ENCODE data around the gene NPFFR2. TPM values are rescaled to one million over a fixed set of nuclear protein-coding genes. Genes with fewer than 3 reads are reported as not detected.

Gene NPFFR2
- total RNA-seq, 4 donors from 2014 or later = 0.54 TPM; not detected in 2

DNA sequence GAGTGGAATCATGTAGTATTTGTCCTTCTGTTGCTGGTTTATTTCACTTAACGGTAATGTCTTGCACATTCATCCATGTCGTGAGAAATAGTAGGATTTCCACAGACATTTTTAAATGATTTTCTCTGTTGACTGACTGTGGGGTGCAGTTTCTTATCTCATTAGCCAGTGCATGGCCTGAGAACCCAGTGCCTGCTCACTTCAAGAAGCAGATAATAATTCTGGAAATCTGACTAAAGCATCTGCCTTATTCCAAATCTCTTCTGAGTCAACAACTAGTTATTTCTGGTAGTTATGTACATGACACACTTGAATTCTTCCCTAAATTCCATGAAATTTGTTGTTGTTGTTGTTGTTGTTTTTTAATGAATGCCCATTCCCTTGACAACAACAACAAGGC lies 77.6 kb downstream of the NPFFR2 start:
- no peak overlapping the region for H3K27ac ChIP-seq
- 81 to 88% methylated on average over 2 of the region's 2 CpGs for WGBS, 2 donors (ENCODE audit: low coverage in 1 of 2)
- no peaks in the 10 kb centered on the region for H3K4me1 ChIP-seq
- no peaks in the 10 kb centered on the region for H3K36me3 ChIP-seq
- TF ChIP-seq POLR2AphosphoS5 (IDR thresholded peaks at IDR 0.05) (no peak), EP300 (IDR thresholded peaks at IDR 0.05) (no peak), POLR2A (IDR thresholded peaks at IDR 0.05) (no peak)
- TF ChIP-seq, protein P1, sequence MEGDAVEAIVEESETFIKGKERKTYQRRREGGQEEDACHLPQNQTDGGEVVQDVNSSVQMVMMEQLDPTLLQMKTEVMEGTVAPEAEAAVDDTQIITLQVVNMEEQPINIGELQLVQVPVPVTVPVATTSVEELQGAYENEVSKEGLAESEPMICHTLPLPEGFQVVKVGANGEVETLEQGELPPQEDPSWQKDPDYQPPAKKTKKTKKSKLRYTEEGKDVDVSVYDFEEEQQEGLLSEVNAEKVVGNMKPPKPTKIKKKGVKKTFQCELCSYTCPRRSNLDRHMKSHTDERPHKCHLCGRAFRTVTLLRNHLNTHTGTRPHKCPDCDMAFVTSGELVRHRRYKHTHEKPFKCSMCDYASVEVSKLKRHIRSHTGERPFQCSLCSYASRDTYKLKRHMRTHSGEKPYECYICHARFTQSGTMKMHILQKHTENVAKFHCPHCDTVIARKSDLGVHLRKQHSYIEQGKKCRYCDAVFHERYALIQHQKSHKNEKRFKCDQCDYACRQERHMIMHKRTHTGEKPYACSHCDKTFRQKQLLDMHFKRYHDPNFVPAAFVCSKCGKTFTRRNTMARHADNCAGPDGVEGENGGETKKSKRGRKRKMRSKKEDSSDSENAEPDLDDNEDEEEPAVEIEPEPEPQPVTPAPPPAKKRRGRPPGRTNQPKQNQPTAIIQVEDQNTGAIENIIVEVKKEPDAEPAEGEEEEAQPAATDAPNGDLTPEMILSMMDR (IDR thresholded peaks at IDR 0.05) = no peak
- H3K4me3 ChIP-seq = no peak overlapping the region
- no peaks in the 10 kb centered on the region for H3K9me3 ChIP-seq
- ATAC-seq = no peak
- H3K27me3 ChIP-seq = no peaks in the 10 kb centered on the region

DNA sequence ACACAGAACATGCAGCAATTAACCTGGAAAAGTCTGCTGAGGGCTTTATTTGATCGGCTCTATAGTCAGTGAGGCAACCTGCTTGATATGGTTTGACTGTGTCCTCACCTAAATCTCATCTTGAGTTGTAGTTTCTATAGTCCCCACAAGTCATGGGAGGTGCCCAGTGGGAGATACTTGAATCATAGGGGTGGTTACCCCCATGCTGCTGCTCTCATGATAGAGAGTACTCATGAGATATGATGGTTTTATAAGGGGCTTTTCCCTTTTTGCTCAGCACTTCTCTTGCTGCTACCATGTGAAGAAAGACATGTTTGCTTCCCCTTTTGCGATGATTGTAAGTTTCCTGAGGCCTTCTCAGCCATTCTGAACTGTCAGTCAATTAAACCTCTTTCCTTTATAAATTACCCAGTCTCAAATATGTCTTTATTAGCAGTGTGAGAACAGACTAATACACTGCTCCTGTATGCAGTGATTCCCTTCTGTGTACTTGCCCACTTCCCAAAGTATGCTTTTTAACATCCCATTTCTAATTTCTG lies 78.2 kb downstream of the NPFFR2 start:
- H3K4me1 ChIP-seq = no peaks in the 10 kb centered on the region
- H3K9me3 ChIP-seq = no peaks in the 10 kb centered on the region
- no peak overlapping the region for H3K4me3 ChIP-seq
- 83 to 100% methylated on average over 1 to 2 of the region's 2 CpGs for WGBS, 2 donors (ENCODE audit: low coverage in 1 of 2)
- no peak for TF ChIP-seq POLR2A (IDR thresholded peaks at IDR 0.05)
- TF ChIP-seq EP300 (IDR thresholded peaks at IDR 0.05) = no peak
- TF ChIP-seq, protein P1 (IDR thresholded peaks at IDR 0.05) = no peak
- TF ChIP-seq POLR2AphosphoS5 (IDR thresholded peaks at IDR 0.05) = no peak
- H3K27me3 ChIP-seq = no peaks in the 10 kb centered on the region
- H3K36me3 ChIP-seq = no peaks in the 10 kb centered on the region
- no peak for ATAC-seq
- no peak overlapping the region for H3K27ac ChIP-seq

DNA sequence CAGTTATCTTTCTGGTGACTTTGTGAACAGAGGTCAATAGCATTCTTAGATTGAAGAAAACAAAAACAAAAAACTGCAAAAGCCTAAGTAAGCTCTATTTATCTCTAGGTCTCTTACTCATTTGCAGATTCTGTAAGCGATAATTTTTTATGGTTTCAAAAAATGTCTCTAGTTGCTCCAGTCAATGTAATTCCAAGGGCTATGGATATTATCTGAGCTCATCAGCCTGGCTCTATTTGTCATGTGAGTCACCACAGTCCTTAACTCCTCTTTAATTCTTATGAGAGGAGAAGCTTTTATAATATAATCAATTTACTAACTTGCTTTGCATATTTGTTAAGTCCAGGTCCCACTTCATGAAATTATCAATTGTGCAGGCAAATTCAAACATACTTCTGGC lies 79.1 kb downstream of the NPFFR2 start:
- no peaks in the 10 kb centered on the region for H3K27me3 ChIP-seq
- H3K9me3 ChIP-seq = no peaks in the 10 kb centered on the region
- TF ChIP-seq POLR2AphosphoS5 (IDR thresholded peaks at IDR 0.05) = no peak
- no peak for TF ChIP-seq EP300 (IDR thresholded peaks at IDR 0.05)
- TF ChIP-seq, protein P1 (IDR thresholded peaks at IDR 0.05) = no peak
- no peak for TF ChIP-seq POLR2A (IDR thresholded peaks at IDR 0.05)
- H3K4me1 ChIP-seq = no peaks in the 10 kb centered on the region
- H3K27ac ChIP-seq = no peak overlapping the region
- H3K36me3 ChIP-seq = no peaks in the 10 kb centered on the region
- 67 to 100% methylated on average over 1 of the region's 1 CpG for WGBS, 2 donors (ENCODE audit: low coverage in 1 of 2)
- no peak overlapping the region for H3K4me3 ChIP-seq
- no peak for ATAC-seq

DNA sequence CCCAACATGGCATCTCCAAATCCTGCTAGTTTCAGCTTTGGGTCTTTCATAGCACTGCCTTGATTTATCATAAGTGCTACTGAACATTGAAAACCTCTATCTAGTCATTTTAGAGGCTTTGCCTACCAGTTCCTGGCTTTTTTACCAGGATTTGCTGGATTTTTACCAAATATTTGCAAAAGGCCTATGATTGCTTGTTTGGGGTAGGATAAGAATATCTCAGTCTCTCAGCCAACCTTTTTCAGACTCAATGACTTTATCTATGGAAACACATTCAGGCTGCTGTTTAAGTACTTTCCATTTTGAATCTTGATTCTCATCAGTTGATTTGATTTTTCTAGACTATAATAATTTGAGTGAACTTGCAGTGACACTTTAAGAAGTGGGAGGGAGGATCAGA lies 80.1 kb downstream of the NPFFR2 start:
- H3K4me3 ChIP-seq = no peak overlapping the region
- no peaks in the 10 kb centered on the region for H3K9me3 ChIP-seq
- no peak for TF ChIP-seq POLR2A (IDR thresholded peaks at IDR 0.05)
- TF ChIP-seq POLR2AphosphoS5 (IDR thresholded peaks at IDR 0.05) = no peak
- TF ChIP-seq, protein P1 (IDR thresholded peaks at IDR 0.05) = no peak
- no peak for TF ChIP-seq EP300 (IDR thresholded peaks at IDR 0.05)
- H3K36me3 ChIP-seq = no peaks in the 10 kb centered on the region
- no peaks in the 10 kb centered on the region for H3K27me3 ChIP-seq
- H3K27ac ChIP-seq = no peak overlapping the region
- ATAC-seq = no peak
- no peaks in the 10 kb centered on the region for H3K4me1 ChIP-seq

DNA sequence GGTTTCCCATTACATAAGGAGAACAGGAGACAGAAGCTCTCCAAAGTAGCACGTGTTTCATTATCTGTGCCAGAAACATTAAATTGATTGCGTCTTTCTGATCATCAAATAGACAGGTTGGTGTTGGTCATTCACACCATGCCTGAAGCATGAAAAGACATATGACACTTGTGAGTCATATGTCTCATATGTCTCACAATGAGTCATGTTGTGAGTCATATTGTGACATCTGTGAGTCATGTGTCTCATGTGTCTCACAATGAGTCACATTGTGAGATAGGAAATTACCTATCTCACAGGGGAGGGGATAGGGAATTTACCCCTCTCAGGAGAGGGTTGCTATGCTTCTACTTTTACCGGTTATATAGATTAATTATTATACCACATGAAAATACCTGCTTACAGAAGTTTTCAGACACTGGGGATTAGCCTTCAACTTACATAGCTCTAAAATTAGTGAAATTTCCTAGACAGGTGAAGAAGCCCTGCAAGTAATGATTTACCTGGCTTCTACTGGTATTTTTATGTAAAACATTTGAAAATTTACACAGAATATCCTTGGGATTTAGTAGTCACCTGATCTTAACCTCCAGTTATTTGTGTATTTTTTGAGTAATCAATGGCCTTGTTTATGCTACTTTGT lies 80.8 kb downstream of the NPFFR2 start:
- no peaks in the 10 kb centered on the region for H3K36me3 ChIP-seq
- ATAC-seq = no peak
- no peak for TF ChIP-seq POLR2A (IDR thresholded peaks at IDR 0.05)
- no peak for TF ChIP-seq EP300 (IDR thresholded peaks at IDR 0.05)
- TF ChIP-seq, protein P1 (IDR thresholded peaks at IDR 0.05) = no peak
- TF ChIP-seq POLR2AphosphoS5 (IDR thresholded peaks at IDR 0.05) = no peak
- no peaks in the 10 kb centered on the region for H3K4me1 ChIP-seq
- H3K27ac ChIP-seq = no peak overlapping the region
- H3K9me3 ChIP-seq = no peaks in the 10 kb centered on the region
- no peaks in the 10 kb centered on the region for H3K27me3 ChIP-seq
- H3K4me3 ChIP-seq = no peak overlapping the region
- WGBS, 2 donors (ENCODE audit: low coverage in 1 of 2) = 69 to 75% methylated on average over 3 of the region's 3 CpGs

Data from gastroesophageal sphincter (tissue), 4 donors.